Trophoblast cell (in vitro differentiated cells and primary cell): ENCODE data around the gene NHS.
A peak's percentile ranks its signal among the peaks of the same experiment; 100 is the strongest.

Source experiments
- DNase-seq, 2 donors: peaks; one replicate each; pipeline ENCODE4 v3.0.0-alpha.2; 2016
- H2AFZ ChIP-seq: 2 replicates; pipeline ENCODE4 v1.6.1; 2013; ENCODE audit warnings: low read length, moderate library complexity, mild to moderate bottlenecking; ENCODE audit not compliant: insufficient read depth, poor library complexity
- H2AK5ac ChIP-seq: 2 replicates; pipeline ENCODE4 v1.6.1; 2013; ENCODE audit warnings: mild to moderate bottlenecking, low read length
- H2BK120ac ChIP-seq: 2 replicates; pipeline ENCODE4 v1.6.1; 2013; ENCODE audit warnings: low read length, mild to moderate bottlenecking, moderate library complexity; ENCODE audit not compliant: insufficient read depth, poor library complexity
- H2BK12ac ChIP-seq: 2 replicates; pipeline ENCODE4 v1.6.1; 2013; ENCODE audit warnings: mild to moderate bottlenecking, low read length, moderate library complexity
- H2BK5ac ChIP-seq: 2 replicates; pipeline ENCODE4 v1.6.1; 2013; ENCODE audit warnings: low read length, low read depth, moderate library complexity, mild to moderate bottlenecking; ENCODE audit not compliant: poor library complexity
- H3K14ac ChIP-seq: 2 replicates; pipeline ENCODE4 v1.6.1; 2013; ENCODE audit warnings: mild to moderate bottlenecking, low read length
- H3K18ac ChIP-seq: 2 replicates; pipeline ENCODE4 v1.6.1; 2013; ENCODE audit warnings: mild to moderate bottlenecking, low read length
- H3K23ac ChIP-seq: 2 replicates; pipeline ENCODE4 v1.6.1; 2013; ENCODE audit warnings: low read length
- H3K27ac ChIP-seq: 2 replicates; pipeline ENCODE4 v1.5.1; 2013; ENCODE audit warnings: low read depth, mild to moderate bottlenecking, inconsistent platforms, low read length, moderate library complexity
- H3K27me3 ChIP-seq: 2 replicates; pipeline ENCODE4 v1.6.1; 2013; ENCODE audit warnings: inconsistent platforms, mild to moderate bottlenecking, low read length, moderate library complexity; ENCODE audit not compliant: insufficient read depth
- H3K36me3 ChIP-seq, 2 experiments: 1 replicate in 1 of 2; 2 replicates in 1 of 2; pipeline ENCODE4 v1.6.1; 2013; ENCODE audit warnings: low read length in 2 of 2, mild to moderate bottlenecking in 2 of 2, moderate library complexity in 1 of 2; ENCODE audit not compliant: insufficient read depth in 2 of 2, control insufficient read depth in 1 of 2
- H3K4ac ChIP-seq: 2 replicates; pipeline ENCODE4 v1.6.1; 2013; ENCODE audit warnings: low read depth, mild to moderate bottlenecking, low read length, moderate library complexity
- H3K4me1 ChIP-seq, 2 experiments: 1 replicate in 1 of 2; 2 replicates in 1 of 2; pipeline ENCODE4 v1.6.1; 2013; ENCODE audit warnings: low read length in 2 of 2, mild to moderate bottlenecking in 2 of 2, moderate library complexity in 1 of 2; ENCODE audit not compliant: insufficient read depth in 2 of 2, control insufficient read depth in 1 of 2
- H3K4me2 ChIP-seq: 2 replicates; pipeline ENCODE4 v1.6.1; 2013; ENCODE audit warnings: inconsistent platforms, mild to moderate bottlenecking, low read length, moderate library complexity
- H3K4me3 ChIP-seq: 2 replicates; pipeline ENCODE4 v1.5.1; 2013; ENCODE audit warnings: mild to moderate bottlenecking, low read depth, low read length, inconsistent platforms
- H3K79me1 ChIP-seq: one replicate; pipeline ENCODE4 v1.6.1; 2013; ENCODE audit warnings: low read length
- H3K79me2 ChIP-seq: 2 replicates; pipeline ENCODE4 v1.6.1; 2013; ENCODE audit warnings: low read length, mild to moderate bottlenecking; ENCODE audit not compliant: control insufficient read depth, insufficient read depth, poor library complexity
- H3K9ac ChIP-seq: 2 replicates; pipeline ENCODE4 v1.6.1; 2013; ENCODE audit warnings: mild to moderate bottlenecking, low read length
- H3K9me3 ChIP-seq: 2 replicates; pipeline ENCODE4 v1.6.1; 2013; ENCODE audit warnings: low read depth, mild to moderate bottlenecking, control low read depth, inconsistent platforms, low read length; ENCODE audit not compliant: insufficient read depth
- H4K12ac ChIP-seq: 2 replicates; pipeline ENCODE4 v1.6.1; 2013; ENCODE audit warnings: low read depth, mild to moderate bottlenecking, low read length, moderate library complexity
- H4K8ac ChIP-seq: 2 replicates; pipeline ENCODE4 v1.6.1; 2013; ENCODE audit warnings: low read depth, mild to moderate bottlenecking, low read length, moderate library complexity
- H4K91ac ChIP-seq: one replicate; pipeline ENCODE4 v1.6.1; 2013; ENCODE audit warnings: low read depth, mild to moderate bottlenecking, low read length, moderate library complexity
- WGBS: extraction: QIAGEN DNeasy Blood & Tissue Kit; methylation state at CpG from one replicate; pipeline ENCODE4 v1.1.7; 2013; ENCODE audit warnings: missing lambda C conversion rate; ENCODE audit not compliant: insufficient read length, insufficient coverage; ENCODE audit errors: extremely low coverage; 5-methylcytosine and 5-hydroxymethylcytosine counted together

NHS gene

DNA sequence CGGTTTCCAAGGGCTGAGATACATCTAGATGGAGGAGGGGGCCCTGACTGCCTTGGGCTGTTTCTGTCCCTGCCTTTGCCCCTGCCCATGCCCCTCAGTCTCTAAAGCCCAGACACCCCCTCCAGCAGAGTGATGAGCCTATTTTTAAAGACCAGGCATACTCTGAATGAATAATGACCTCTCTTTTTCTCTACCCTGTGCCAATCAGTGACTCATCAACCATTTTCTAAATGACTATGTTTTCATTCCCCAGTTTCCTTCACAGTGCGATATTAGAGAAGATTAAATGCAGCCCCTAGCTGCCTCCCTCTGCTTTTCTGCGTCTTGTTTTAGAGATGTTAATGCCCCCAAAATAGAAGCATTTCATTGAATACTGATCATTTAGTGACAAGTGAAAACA is 15.5 kb upstream of the NHS start:
- H2BK120ac ChIP-seq = no peak overlapping the region
- no CpG with 5 or more reads among the region's 3 CpGs for WGBS
- no peak overlapping the region for H2BK12ac ChIP-seq
- H3K14ac ChIP-seq = no peak overlapping the region
- H3K4me1 ChIP-seq = no peaks in the 10 kb centered on the region
- H3K9me3 ChIP-seq = no peaks in the 10 kb centered on the region
- H3K4me2 ChIP-seq = no peak overlapping the region
- H2AK5ac ChIP-seq = no peak overlapping the region
- H3K9ac ChIP-seq = no peak overlapping the region
- H3K79me1 ChIP-seq = no peaks in the 10 kb centered on the region
- H3K23ac ChIP-seq = no peak overlapping the region
- no peaks in the 10 kb centered on the region for H3K36me3 ChIP-seq
- H4K91ac ChIP-seq = no peak overlapping the region
- no peak overlapping the region for H3K18ac ChIP-seq
- H3K4ac ChIP-seq = no peak overlapping the region
- H3K79me2 ChIP-seq = no peaks in the 10 kb centered on the region
- no peak overlapping the region for H4K8ac ChIP-seq
- no peak overlapping the region for H3K27ac ChIP-seq
- no peak for DNase-seq
- no peak overlapping the region for H3K4me3 ChIP-seq
- no peak overlapping the region for H2BK5ac ChIP-seq
- no peak overlapping the region for H2AFZ ChIP-seq
- no peaks in the 10 kb centered on the region for H3K27me3 ChIP-seq
- no peak overlapping the region for H4K12ac ChIP-seq

DNA sequence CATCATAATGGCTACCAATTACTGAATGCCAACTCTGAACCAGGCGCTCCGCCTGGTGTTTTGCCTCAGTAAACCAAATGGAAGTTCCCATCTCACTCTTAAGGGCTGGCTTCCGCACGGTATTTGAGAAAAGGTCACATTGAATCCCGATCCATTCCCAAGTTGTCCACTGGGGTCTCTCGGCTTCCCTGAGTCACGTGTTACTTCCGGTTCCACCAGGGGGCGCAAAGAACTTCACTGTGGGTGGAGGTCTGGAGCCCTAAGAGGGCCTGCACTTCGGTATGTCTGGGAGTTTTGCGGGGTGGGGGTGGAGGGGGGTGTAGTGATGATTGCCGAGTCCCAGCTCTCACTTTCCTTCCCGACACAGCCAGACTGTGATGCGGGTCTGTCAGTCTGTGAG is 13.4 kb upstream of the NHS start:
- Histone ChIP-seq H3K23ac (no peak overlapping the region), H4K8ac (no peak overlapping the region), H2BK12ac (no peak overlapping the region), H4K12ac (no peak overlapping the region), H3K9ac (no peak overlapping the region), H3K4me3 (no peak overlapping the region), H3K79me2 (no peaks in the 10 kb centered on the region), H3K79me1 (no peaks in the 10 kb centered on the region), H3K36me3 (no peaks in the 10 kb centered on the region), H3K4me2 (no peak overlapping the region), H3K27ac (no peak overlapping the region), H3K4ac (no peak overlapping the region), H3K27me3 (no peaks in the 10 kb centered on the region), H2AK5ac (no peak overlapping the region), H3K18ac (no peak overlapping the region), H3K4me1 (no peaks in the 10 kb centered on the region), H3K14ac (no peak overlapping the region), H4K91ac (no peak overlapping the region), H2BK5ac (no peak overlapping the region), H3K9me3 (no peaks in the 10 kb centered on the region), H2AFZ (no peak overlapping the region), H2BK120ac (no peak overlapping the region)
- WGBS = no CpG with 5 or more reads among the region's 14 CpGs
- peak in 1 of 2 donors; percentile 50 for DNase-seq

DNA sequence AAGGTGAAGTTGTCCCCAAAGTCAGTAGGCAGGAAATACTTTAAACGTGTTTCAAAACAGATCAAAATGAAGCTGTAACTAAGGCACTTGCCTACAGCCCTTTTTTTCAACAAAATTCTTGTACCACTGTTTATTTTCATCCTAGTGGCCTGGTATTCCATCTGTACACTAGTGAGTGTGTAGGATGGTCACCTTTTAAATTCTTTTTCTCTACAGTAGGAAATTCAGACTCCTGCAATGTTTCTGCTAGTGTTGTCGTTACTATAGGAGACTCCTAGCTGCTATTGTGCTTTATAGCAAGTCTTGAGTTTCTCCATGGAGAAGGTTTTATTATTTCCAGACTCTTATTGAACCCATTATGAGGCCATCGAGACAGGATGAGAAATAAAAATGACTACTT is 7.0 kb upstream of the NHS start:
- H4K12ac ChIP-seq = no peak overlapping the region
- H3K27me3 ChIP-seq = no peaks in the 10 kb centered on the region
- no peak overlapping the region for H3K9ac ChIP-seq
- H3K9me3 ChIP-seq = no peaks in the 10 kb centered on the region
- no peak overlapping the region for H3K4me3 ChIP-seq
- H4K91ac ChIP-seq = no peak overlapping the region
- H3K4ac ChIP-seq = no peak overlapping the region
- no peaks in the 10 kb centered on the region for H3K79me2 ChIP-seq
- H3K23ac ChIP-seq = no peak overlapping the region
- H3K36me3 ChIP-seq = no peaks in the 10 kb centered on the region
- DNase-seq = no peak
- no peak overlapping the region for H3K27ac ChIP-seq
- no peak overlapping the region for H3K4me2 ChIP-seq
- no peak overlapping the region for H2BK12ac ChIP-seq
- no peak overlapping the region for H2BK120ac ChIP-seq
- no peak overlapping the region for H2AFZ ChIP-seq
- no peak overlapping the region for H3K14ac ChIP-seq
- no CpG with 5 or more reads among the region's 3 CpGs for WGBS
- H4K8ac ChIP-seq = no peak overlapping the region
- no peak overlapping the region for H2AK5ac ChIP-seq
- H3K4me1 ChIP-seq = no peaks in the 10 kb centered on the region
- no peak overlapping the region for H3K18ac ChIP-seq
- no peak overlapping the region for H2BK5ac ChIP-seq
- H3K79me1 ChIP-seq = no peaks in the 10 kb centered on the region

DNA sequence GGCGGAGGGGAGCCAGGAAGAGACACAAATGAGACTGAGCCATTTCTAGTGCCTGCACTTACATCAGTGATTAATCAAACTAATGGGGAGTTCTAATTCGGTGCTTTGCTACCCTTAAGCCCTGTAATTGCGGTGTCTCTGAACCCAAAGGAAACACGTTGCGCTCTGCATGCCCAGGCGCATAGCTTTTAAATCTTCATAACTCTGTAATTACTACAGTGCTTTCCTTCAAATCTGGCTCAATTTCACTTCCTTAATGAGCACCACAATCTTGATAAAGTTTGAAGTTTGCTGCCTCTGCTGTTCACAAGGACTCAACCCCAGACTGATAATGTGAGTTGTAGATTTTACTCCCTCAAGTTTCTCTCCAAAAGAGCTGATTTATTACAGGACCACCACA is 5.7 kb upstream of the NHS start:
- Histone ChIP-seq H3K27me3 (no peaks in the 10 kb centered on the region), H2AFZ (no peak overlapping the region), H3K9ac (no peak overlapping the region), H3K27ac (no peak overlapping the region), H3K79me2 (no peaks in the 10 kb centered on the region), H3K36me3 (no peaks in the 10 kb centered on the region), H3K23ac (no peak overlapping the region), H2BK120ac (no peak overlapping the region), H3K4me1 (no peaks in the 10 kb centered on the region), H4K12ac (no peak overlapping the region), H2BK12ac (no peak overlapping the region), H3K9me3 (no peaks in the 10 kb centered on the region), H3K4me2 (no peak overlapping the region), H3K18ac (no peak overlapping the region), H4K91ac (no peak overlapping the region), H3K4ac (no peak overlapping the region), H3K79me1 (no peaks in the 10 kb centered on the region), H2BK5ac (no peak overlapping the region), H4K8ac (no peak overlapping the region), H2AK5ac (no peak overlapping the region), H3K14ac (no peak overlapping the region), H3K4me3 (no peak overlapping the region)
- WGBS = no CpG with 5 or more reads among the region's 6 CpGs
- DNase-seq = no peak
